Nephron progenitor cell (in vitro differentiated cells): Measurements from ENCODE around the gene GRAP2.
"Not testable (repeated sequence)": the region's sequence is repeated elsewhere in the genome, so short reads cannot be mapped to it uniquely, and the experiment has no call there.

ENCODE experiments used
- DNase-seq: peaks from one replicate; pipeline ENCODE4 v3.0.0; 2021
- H3K27ac Mint-ChIP-seq: 2 replicates; pipeline ENCODE4 v1.8.0; 2021; ENCODE audit warnings: mild to moderate bottlenecking, moderate library complexity, mixed read lengths
- H3K27me3 Mint-ChIP-seq: 2 replicates; pipeline ENCODE4 v1.8.0; 2021; ENCODE audit warnings: mild to moderate bottlenecking, low read depth, mixed read lengths; ENCODE audit not compliant: poor library complexity
- H3K36me3 Mint-ChIP-seq: 2 replicates; pipeline ENCODE4 v1.8.0; 2021; ENCODE audit warnings: low read depth, mixed read lengths
- H3K4me1 Mint-ChIP-seq: 2 replicates; pipeline ENCODE4 v1.8.0; 2021; ENCODE audit warnings: mixed read lengths
- H3K4me3 Mint-ChIP-seq: 2 replicates; pipeline ENCODE4 v1.8.0; 2021; ENCODE audit warnings: mild to moderate bottlenecking, moderate library complexity, mixed read lengths
- H3K9me3 Mint-ChIP-seq: 2 replicates; pipeline ENCODE4 v1.8.0; 2021; ENCODE audit warnings: mild to moderate bottlenecking, moderate library complexity, mixed read lengths
- TF ChIP-seq, protein P1 (sequence below): fragments of 200-600 bp; sonication (generic); IDR thresholded peaks from 2 replicates; pipeline ENCODE4 v1.5.0; 2021; ENCODE audit warnings: antibody characterized with exemption

Gene GRAP2

GRCh38 chr22:39943953-39944872 lies 43.3 kb downstream of the GRAP2 start:
- TF ChIP-seq, protein P1, sequence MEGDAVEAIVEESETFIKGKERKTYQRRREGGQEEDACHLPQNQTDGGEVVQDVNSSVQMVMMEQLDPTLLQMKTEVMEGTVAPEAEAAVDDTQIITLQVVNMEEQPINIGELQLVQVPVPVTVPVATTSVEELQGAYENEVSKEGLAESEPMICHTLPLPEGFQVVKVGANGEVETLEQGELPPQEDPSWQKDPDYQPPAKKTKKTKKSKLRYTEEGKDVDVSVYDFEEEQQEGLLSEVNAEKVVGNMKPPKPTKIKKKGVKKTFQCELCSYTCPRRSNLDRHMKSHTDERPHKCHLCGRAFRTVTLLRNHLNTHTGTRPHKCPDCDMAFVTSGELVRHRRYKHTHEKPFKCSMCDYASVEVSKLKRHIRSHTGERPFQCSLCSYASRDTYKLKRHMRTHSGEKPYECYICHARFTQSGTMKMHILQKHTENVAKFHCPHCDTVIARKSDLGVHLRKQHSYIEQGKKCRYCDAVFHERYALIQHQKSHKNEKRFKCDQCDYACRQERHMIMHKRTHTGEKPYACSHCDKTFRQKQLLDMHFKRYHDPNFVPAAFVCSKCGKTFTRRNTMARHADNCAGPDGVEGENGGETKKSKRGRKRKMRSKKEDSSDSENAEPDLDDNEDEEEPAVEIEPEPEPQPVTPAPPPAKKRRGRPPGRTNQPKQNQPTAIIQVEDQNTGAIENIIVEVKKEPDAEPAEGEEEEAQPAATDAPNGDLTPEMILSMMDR = no peak
- Mint-ChIP-seq H3K9me3 (no peaks in the 10 kb centered on the region), H3K27ac (peak overlapping the region; percentile 71)

GRCh38 chr22:39946126-39946502 lies 45.2 kb downstream of the GRAP2 start:
- Mint-ChIP-seq H3K4me3 (no peak overlapping the region), H3K36me3 (no peaks in the 10 kb centered on the region), H3K9me3 (no peaks in the 10 kb centered on the region), H3K27ac (no peak overlapping the region), H3K4me1 (peaks cover 83% of the 10 kb centered on the region), H3K27me3 (no peaks in the 10 kb centered on the region)
- DNase-seq = no peak
- TF ChIP-seq, protein P1 = no peak

More at GRCh38 chr22:39943953-39944872, 43.3 kb downstream of the GRAP2 start:
- Mint-ChIP-seq H3K27me3 (no peaks in the 10 kb centered on the region), H3K36me3 (no peaks in the 10 kb centered on the region), H3K4me3 (no peak overlapping the region), H3K4me1 (peaks cover 79% of the 10 kb centered on the region)
- DNase-seq = no peak

DNA sequence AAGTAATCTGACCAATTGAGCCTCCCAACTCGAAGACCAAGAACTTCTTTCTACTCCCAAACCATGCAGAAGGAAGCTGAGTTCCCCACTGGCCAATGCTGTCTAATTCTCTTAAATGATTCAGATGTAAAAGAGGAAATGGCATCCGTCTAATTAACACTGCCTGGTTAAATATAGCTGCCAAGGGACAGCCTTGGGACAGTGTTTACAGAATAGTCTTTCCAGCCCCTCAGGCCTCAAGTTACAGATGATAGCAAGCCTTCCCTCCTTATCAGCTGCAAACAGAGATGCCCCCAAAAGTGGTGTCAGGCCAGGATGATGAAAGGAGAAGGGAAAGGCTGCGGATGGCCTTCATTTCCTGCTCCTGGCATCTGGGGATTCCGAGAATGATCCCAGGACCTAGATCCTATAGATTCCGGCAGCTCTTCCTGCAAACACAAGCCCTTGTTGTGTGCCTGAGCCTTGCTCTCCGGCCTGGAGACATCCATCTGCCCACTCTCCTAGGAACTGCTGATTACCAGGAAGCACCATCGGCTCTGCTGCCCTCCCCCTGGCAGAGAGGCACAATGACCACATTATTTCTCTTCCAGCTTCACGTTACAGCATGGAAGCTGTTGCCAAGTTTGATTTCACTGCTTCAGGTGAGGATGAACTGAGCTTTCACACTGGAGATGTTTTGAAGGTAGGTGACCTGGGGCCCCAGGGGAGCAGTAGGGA lies 45.8 kb downstream of the GRAP2 start:
- Mint-ChIP-seq H3K4me1 (peaks cover 84% of the 10 kb centered on the region), H3K27ac (peak overlapping the region; percentile 31), H3K36me3 (no peaks in the 10 kb centered on the region), H3K4me3 (no peak overlapping the region), H3K9me3 (no peaks in the 10 kb centered on the region), H3K27me3 (no peaks in the 10 kb centered on the region)
- DNase-seq = no peak
- TF ChIP-seq, protein P1 = no peak

DNA sequence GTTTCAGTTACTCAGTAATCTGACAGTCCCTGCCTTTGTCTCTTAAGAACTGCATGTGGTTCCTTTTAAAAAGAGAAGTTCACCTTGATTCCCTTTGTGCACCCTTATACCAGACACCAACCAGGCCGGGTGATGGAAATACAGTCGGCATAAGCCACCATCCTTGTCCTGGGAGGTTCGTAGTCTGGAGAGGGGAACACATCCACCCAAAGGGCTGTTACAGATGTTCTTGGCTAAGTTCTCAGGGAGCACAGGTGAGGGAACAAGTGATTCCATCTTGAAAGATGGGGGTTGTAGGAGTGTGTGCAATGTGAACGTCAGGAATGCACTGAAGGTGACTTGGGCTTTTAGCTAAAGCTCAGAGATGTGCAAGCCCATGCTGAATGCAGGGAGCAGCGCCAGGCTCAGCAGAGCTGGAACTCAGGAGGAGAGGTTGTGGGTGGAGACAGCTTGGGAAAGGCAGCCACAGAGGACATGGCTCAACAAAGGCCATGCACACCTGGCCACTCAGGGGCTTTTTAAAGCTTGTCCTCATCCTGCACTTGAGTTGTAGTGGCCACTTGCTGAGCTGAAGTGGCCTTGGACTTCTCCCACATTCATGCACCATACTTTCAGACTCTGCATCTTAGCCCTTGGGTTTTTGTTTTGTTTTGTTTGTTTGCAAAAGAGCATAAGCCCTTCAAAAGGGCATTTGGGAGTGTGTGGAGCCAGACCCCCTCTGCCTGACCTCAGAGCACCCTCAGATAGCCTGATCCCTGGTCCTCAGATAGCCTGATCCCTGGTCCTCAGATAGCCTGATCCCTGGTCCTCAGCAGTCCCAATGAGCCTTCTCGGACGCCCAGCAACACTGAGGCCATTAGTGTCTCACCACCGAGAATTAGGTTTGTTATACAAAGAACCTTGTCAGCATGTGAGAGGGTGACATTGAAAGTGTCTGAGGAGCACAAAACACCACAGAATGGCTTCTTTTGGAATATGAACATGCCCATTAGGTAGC lies 46.6 kb downstream of the GRAP2 start:
- DNase-seq = no peak
- Mint-ChIP-seq H3K4me3 (no peak overlapping the region), H3K9me3 (no peaks in the 10 kb centered on the region), H3K27me3 (peaks cover 3% of the 10 kb centered on the region), H3K27ac (peak overlapping the region; percentile 74), H3K4me1 (peaks cover 85% of the 10 kb centered on the region), H3K36me3 (no peaks in the 10 kb centered on the region)
- TF ChIP-seq, protein P1 = no peak

GRCh38 chr22:39949964-39950737 lies 49.3 kb downstream of the GRAP2 start:
- H3K9me3 Mint-ChIP-seq = no peaks in the 10 kb centered on the region
- DNase-seq = no peak
- TF ChIP-seq, protein P1 = no peak
- H3K36me3 Mint-ChIP-seq = no peaks in the 10 kb centered on the region
- H3K27me3 Mint-ChIP-seq = peaks cover 7% of the 10 kb centered on the region
- peak overlapping the region; percentile 28 for H3K27ac Mint-ChIP-seq
- no peak overlapping the region for H3K4me3 Mint-ChIP-seq
- H3K4me1 Mint-ChIP-seq = peaks cover 75% of the 10 kb centered on the region

DNA sequence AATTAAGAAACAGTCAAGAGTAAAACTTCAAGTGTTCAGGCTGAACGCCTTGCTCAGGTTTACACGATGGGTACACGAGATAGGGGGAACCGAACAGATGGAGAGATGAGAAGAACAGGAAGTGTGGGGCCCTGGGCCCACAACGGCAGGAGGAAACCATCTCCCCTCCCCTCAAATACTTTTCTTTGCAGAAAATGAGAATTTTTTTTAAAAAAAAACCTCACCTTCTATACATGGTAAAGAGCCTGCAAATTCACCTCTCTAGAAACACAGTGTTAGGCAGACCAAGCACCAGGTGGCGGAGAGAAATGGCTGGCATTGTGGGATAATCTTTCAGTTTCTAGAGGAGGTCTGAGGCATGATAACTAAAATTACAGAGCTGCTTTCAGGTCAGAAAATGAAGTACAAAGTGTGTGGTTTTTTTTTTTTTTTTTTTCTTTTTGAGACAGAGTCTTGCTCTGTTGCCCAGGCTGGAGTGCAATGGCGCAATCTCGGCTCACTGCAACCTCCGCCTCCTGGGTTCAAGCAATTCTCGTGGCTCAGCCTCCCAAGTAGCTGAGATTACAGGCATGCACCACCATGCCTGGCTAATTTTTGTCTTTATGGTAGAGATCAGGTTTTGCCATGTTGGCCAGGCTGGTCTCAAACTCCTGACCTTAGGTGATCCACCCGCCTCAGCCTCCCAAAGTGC lies 50.9 kb downstream of the GRAP2 start:
- not testable (repeated sequence) for H3K36me3 Mint-ChIP-seq, H3K9me3 Mint-ChIP-seq, H3K27ac Mint-ChIP-seq, DNase-seq, H3K4me3 Mint-ChIP-seq
- peaks cover 60% of the 10 kb centered on the region for H3K4me1 Mint-ChIP-seq
- peaks cover 12% of the 10 kb centered on the region for H3K27me3 Mint-ChIP-seq
